GM23338 (cell line): ENCODE data around the gene ZNF446. TPM values are rescaled to one million over a fixed set of nuclear protein-coding genes. Genes with fewer than 3 reads are reported as not detected.

Source experiments
- CTCF ChIP-seq, 2 experiments: fragments of 200-600 bp in 1 of 2; sonication (generic) in 1 of 2; conservative IDR thresholded peaks; 2 replicates each; pipeline versions ENCODE4 v1.5.1 to v1.6.1; 2016 to 2017; ENCODE audit warnings: antibody characterized with exemption in 2 of 2, low read depth in 2 of 2, mild to moderate bottlenecking in 2 of 2, moderate library complexity in 1 of 2
- EZH2 ChIP-seq: fragments of 200-600 bp; sonication (generic); IDR thresholded peaks from one replicate; pipeline ENCODE4 v1.8.0; 2017; ENCODE audit warnings: antibody characterized with exemption, mild to moderate bottlenecking, low read depth; ENCODE audit not compliant: unreplicated experiment
- EZH2phosphoT487 ChIP-seq: fragments of 200-600 bp; sonication (generic); IDR thresholded peaks from one replicate; pipeline ENCODE4 v1.8.1; 2018; ENCODE audit warnings: antibody characterized with exemption; ENCODE audit not compliant: unreplicated experiment
- REST ChIP-seq: IDR thresholded peaks from one replicate; pipeline ENCODE4 v1.6.1; 2018; ENCODE audit warnings: antibody characterized with exemption; ENCODE audit not compliant: unreplicated experiment
- STAT1 ChIP-seq: IDR thresholded peaks from one replicate; pipeline ENCODE4 v1.6.1; 2016; ENCODE audit warnings: antibody characterized with exemption; ENCODE audit not compliant: unreplicated experiment
- ZNF114 ChIP-seq: fragments of 250-450 bp; sonication (Bioruptor Pico); IDR thresholded peaks from 2 replicates; pipeline ENCODE4 v1.5.0; 2020; ENCODE audit warnings: mild to moderate bottlenecking, moderate library complexity
- ZNF331 ChIP-seq: fragments of 250-450 bp; sonication (Bioruptor Pico); IDR thresholded peaks from 2 replicates; pipeline ENCODE4 v1.5.0; 2020; ENCODE audit warnings: low read depth, mild to moderate bottlenecking, moderate library complexity
- ZNF462 ChIP-seq: fragments of 250-450 bp; sonication (Bioruptor Pico); IDR thresholded peaks from 2 replicates; pipeline ENCODE4 v1.5.0; 2020; ENCODE audit warnings: mild to moderate bottlenecking, moderate library complexity
- polyA plus RNA-seq: library from polyadenylated mRNA; unstranded; fragments of >200 nt; fragmentation: Nextera tagmentation; extraction: Ambion mirVana; gene quantifications from 2 replicates; pipeline ENCODE4 v1.2.1, GENCODE V29; 2016
- total RNA-seq: library from RNA; depleted of rRNA; stranded (reverse); fragments of >200 nt; shearing (Covaris generic); gene quantifications from 2 replicates; pipeline ENCODE4 v1.2.3, GENCODE V29; 2014

Gene ZNF446
- total and polyA plus RNA-seq, 2 experiments from 2014 or later: 2.1 to 5.6 TPM

- no peak for TF ChIP-seq ZNF462 (CRISPR knock-in tag)
- no peak for TF ChIP-seq EZH2phosphoT487
- no peak for TF ChIP-seq REST
- TF ChIP-seq EZH2: no peak
- TF ChIP-seq ZNF331 (CRISPR knock-in tag): no peak
- no peak for TF ChIP-seq CTCF (conservative IDR thresholded peaks at IDR 0.05; ENCODE audit: low read depth in 2 of 2)
- no peak for TF ChIP-seq STAT1
- TF ChIP-seq ZNF114: no peak
Observed at GRCh38 chr19:58511353-58512208, 35.4 kb downstream of the ZNF446 start, which contains the start of gene SLC27A5 (continued).
